A549 treated with dexamethasone at 1 μM for 4 hours (cell line): ENCODE measurements around the gene CHST2. TPM values are rescaled to one million over a fixed set of nuclear protein-coding genes. Genes with fewer than 3 reads are reported as not detected.

ENCODE experiments used
- total RNA-seq: library from RNA; stranded (reverse); fragments of 200-300 nt; extraction: Qiagen RNA extraction; gene quantifications from 5 replicates; pipeline ENCODE4 v1.2.3, GENCODE V29; 2022

Gene CHST2, protein sequence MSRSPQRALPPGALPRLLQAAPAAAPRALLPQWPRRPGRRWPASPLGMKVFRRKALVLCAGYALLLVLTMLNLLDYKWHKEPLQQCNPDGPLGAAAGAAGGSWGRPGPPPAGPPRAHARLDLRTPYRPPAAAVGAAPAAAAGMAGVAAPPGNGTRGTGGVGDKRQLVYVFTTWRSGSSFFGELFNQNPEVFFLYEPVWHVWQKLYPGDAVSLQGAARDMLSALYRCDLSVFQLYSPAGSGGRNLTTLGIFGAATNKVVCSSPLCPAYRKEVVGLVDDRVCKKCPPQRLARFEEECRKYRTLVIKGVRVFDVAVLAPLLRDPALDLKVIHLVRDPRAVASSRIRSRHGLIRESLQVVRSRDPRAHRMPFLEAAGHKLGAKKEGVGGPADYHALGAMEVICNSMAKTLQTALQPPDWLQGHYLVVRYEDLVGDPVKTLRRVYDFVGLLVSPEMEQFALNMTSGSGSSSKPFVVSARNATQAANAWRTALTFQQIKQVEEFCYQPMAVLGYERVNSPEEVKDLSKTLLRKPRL
- 0.80 to 1.3 TPM (median 1.1 TPM) in 5 replicates for total RNA-seq

DNA sequence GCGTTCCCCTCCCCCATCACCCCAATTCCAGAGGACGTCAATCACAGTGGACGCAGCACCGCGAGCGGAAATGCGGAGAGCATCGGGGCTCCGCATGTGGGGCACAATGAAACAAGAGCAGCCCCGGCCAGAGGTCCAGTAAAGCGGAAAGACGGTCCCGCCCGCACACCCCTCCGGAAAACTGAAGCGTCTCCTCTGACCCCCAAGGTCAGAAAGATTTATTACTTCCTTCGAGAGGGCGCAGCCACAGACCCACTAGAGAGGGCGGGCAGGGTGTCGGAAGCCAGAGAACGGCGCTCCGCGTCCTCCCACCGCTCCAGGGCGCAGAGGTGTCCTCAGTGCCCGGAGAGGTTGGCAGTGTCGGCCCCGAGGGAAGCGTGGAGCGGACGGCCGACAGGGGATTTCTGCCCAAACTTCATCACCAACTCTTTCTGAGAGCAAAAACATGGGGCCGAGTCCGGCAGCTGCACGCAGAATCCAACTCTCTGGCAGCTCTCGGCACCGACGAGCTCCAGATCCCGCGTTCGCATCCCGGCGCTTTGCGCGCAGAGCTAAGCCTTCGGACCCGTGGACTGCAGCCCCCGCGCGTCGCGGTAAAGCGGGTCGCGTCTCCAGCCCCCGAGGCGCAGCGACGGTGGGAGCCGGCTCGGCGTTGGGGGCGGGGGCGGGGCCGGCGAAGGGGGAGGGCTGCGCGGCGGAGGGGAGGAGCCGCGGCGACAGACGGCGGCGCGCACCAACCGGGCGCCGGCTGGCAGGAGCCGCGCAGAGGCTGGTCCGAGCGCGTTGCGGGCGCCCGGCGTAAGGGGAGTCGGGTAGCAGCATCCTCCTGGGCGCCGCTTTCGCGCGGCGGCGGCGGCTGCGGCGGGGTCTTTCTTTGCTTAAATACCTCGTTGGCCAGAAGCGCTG lies at the start of gene CHST2:
Gene CHST2 (plus strand): TSS at position 763 of the 906 bp plus-strand sequence. CDS start 1,046 bp downstream, outside the sequence.

Other genes starting within 250 kb of the CHST2 start
- 27.5 to 40.1 TPM (median 29.5 TPM) in 5 replicates for gene PCOLCE2, start 230.7 kb upstream of the CHST2 start, total RNA-seq
- gene PAQR9, start 156.1 kb upstream of the CHST2 start, total RNA-seq: 1.8 to 2.5 TPM (median 2.0 TPM) in 5 replicates
- gene U2SURP, start 118.2 kb upstream of the CHST2 start, total RNA-seq: 76.7 to 104 TPM (median 92.8 TPM) in 5 replicates